Measurements from ENCODE around the gene MEX3A.

MEX3A gene

GRCh38 chr1:156062189-156062588 is 20.1 kb downstream of the MEX3A start:
- Histone ChIP-seq H3K36me3 (ENCODE audit: insufficient read depth, low read length) (0 out of 2 replicates have a peak, but pooled peaks cover 6% of the 10 kb centered on the region), H4K20me1 (ENCODE audit: insufficient read depth, low read length) (no peaks in the 10 kb centered on the region), H3K9ac (ENCODE audit: low read length) (no peak overlapping the region; the same call in 1 of the 2 replicates), H3K4me3 (ENCODE audit: low read depth, low read length, poor library complexity, severe bottlenecking) (peak overlapping the region; percentile 61), H3K4me1 (ENCODE audit: insufficient read depth, low read length, severe bottlenecking) (peaks cover 13% of the 10 kb centered on the region), H3K9me3 (ENCODE audit: low read length) (no peaks in the 10 kb centered on the region), H3K27me3 (ENCODE audit: insufficient read depth, low read length) (no peaks in the 10 kb centered on the region), H3K27ac (ENCODE audit: low read depth, low read length, poor library complexity, severe bottlenecking) (no peak overlapping the region), H3F3A (ENCODE audit: insufficient read depth, low read length) (no peaks in the 10 kb centered on the region), H3K9me2 (ENCODE audit: low read depth, low read length) (no peaks in the 10 kb centered on the region), H3K79me2 (ENCODE audit: insufficient read depth, low read length) (no peaks in the 10 kb centered on the region), H3K4me2 (ENCODE audit: low read length) (peak overlapping the region; percentile 70; the same call in 1 of the 2 replicates), H2AFZ (ENCODE audit: low read length) (no peak overlapping the region)
- TF ChIP-seq CTCF (IDR thresholded peaks at IDR 0.05; ENCODE audit: low read length) (no peak), EZH2 (IDR thresholded peaks at IDR 0.05; ENCODE audit: borderline replicate concordance, low read length) (no peak)

- H3K36me3 ChIP-seq (ENCODE audit: insufficient read depth, low read length) = 0 out of 2 replicates have a peak, but pooled peaks cover 6% of the 10 kb centered on the region
- H3K4me3 ChIP-seq (ENCODE audit: low read depth, low read length, poor library complexity, severe bottlenecking) = peak within 1 kb of the TSS; percentile 61
- H4K20me1 ChIP-seq (ENCODE audit: insufficient read depth, low read length) = no peaks in the 10 kb centered on the region
- no peak for TF ChIP-seq EZH2 (IDR thresholded peaks at IDR 0.05; ENCODE audit: borderline replicate concordance, low read length)
- no peak for TF ChIP-seq CTCF (IDR thresholded peaks at IDR 0.05; ENCODE audit: low read length)
- H3K4me2 ChIP-seq (ENCODE audit: low read length) = peak within 1 kb of the TSS; percentile 70
- no peaks in the 10 kb centered on the region for H3F3A ChIP-seq (ENCODE audit: insufficient read depth, low read length)
- no peaks in the 10 kb centered on the region for H3K9me3 ChIP-seq (ENCODE audit: low read length)
- peaks cover 13% of the 10 kb centered on the region for H3K4me1 ChIP-seq (ENCODE audit: insufficient read depth, low read length, severe bottlenecking)
- peak within 1 kb of the TSS; percentile 56 for H3K9ac ChIP-seq (ENCODE audit: low read length)
- no peaks in the 10 kb centered on the region for H3K9me2 ChIP-seq (ENCODE audit: low read depth, low read length)
- H3K27ac ChIP-seq (ENCODE audit: low read depth, low read length, poor library complexity, severe bottlenecking) = no peak within 1 kb of the TSS
- no peak within 1 kb of the TSS for H2AFZ ChIP-seq (ENCODE audit: low read length)
- H3K79me2 ChIP-seq (ENCODE audit: insufficient read depth, low read length) = no peaks in the 10 kb centered on the region
- no peaks in the 10 kb centered on the region for H3K27me3 ChIP-seq (ENCODE audit: insufficient read depth, low read length)
Measured at GRCh38 chr1:156060937-156061636, 21.2 kb downstream of the MEX3A start, which contains the start of gene RAB25. RAB25 (plus strand) TSS chr1:156061160; CDS start chr1:156061401, 241 bp downstream.

GRCh38 chr1:156056326-156056849 is 25.9 kb downstream of the MEX3A start:
- H3K9ac ChIP-seq (ENCODE audit: low read length) = no peak overlapping the region
- no peaks in the 10 kb centered on the region for H3F3A ChIP-seq (ENCODE audit: insufficient read depth, low read length)
- no peaks in the 10 kb centered on the region for H4K20me1 ChIP-seq (ENCODE audit: insufficient read depth, low read length)
- no peak overlapping the region for H3K27ac ChIP-seq (ENCODE audit: low read depth, low read length, poor library complexity, severe bottlenecking)
- TF ChIP-seq EZH2 (IDR thresholded peaks at IDR 0.05; ENCODE audit: borderline replicate concordance, low read length) (no peak), CTCF (IDR thresholded peaks at IDR 0.05; ENCODE audit: low read length) (no peak)
- no peak overlapping the region for H2AFZ ChIP-seq (ENCODE audit: low read length)
- H3K9me2 ChIP-seq (ENCODE audit: low read depth, low read length) = no peaks in the 10 kb centered on the region
- peaks cover 25% of the 10 kb centered on the region for H3K4me1 ChIP-seq (ENCODE audit: insufficient read depth, low read length, severe bottlenecking)
- no peak overlapping the region for H3K4me2 ChIP-seq (ENCODE audit: low read length)
- peaks cover 7% of the 10 kb centered on the region; the same call in 1 of the 2 replicates for H3K36me3 ChIP-seq (ENCODE audit: insufficient read depth, low read length)
- no peaks in the 10 kb centered on the region for H3K9me3 ChIP-seq (ENCODE audit: low read length)
- no peaks in the 10 kb centered on the region for H3K27me3 ChIP-seq (ENCODE audit: insufficient read depth, low read length)
- H3K79me2 ChIP-seq (ENCODE audit: insufficient read depth, low read length) = no peaks in the 10 kb centered on the region
- no peak overlapping the region for H3K4me3 ChIP-seq (ENCODE audit: low read depth, low read length, poor library complexity, severe bottlenecking)
